DOHH2 (cell line): ENCODE measurements around the gene SLC30A4.

Experiments
- CTCF ChIP-seq: fragments of 200-600 bp; sonication (generic); IDR thresholded peaks from one replicate; pipeline ENCODE4 v1.5.1; 2014; ENCODE audit warnings: antibody characterized with exemption, mild to moderate bottlenecking, low read depth, low read length; ENCODE audit not compliant: poor library complexity, severe bottlenecking
- EZH2phosphoT487 ChIP-seq: fragments of 200-600 bp; sonication (generic); IDR thresholded peaks from 2 replicates; pipeline ENCODE4 v1.6.1; 2017; ENCODE audit warnings: borderline replicate concordance, mild to moderate bottlenecking, antibody characterized with exemption, low read length, moderate library complexity, mixed read lengths

DNA sequence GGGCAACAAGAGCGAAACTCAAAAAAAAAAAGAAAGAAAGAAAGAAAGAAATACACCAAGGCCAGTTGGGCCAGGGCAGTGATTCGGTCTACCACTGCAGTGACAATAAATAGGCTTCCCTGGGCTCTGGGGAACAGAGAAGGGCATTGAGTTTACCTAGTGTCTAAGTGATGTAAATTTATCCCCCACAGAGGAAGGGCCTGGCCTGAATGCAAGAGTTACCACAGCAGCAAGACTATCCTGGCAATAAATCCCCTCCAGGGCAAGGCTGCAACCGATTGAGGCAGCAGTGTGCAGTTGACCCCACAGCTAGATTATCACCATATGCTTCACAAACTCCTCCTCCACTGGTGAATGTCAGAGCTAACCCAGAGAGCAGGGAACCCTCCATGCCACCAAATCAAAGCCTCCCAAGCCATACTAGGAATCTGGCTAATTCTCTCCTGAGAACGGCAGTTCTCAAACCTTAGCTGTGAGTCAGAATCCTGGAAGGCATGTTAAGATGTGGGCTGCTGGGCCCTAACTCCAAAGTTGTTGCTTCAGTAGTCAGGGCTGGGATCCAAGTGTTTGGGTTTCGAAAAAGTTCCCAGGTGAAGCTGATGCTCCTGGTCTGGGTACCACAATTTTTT, 79.9 kb downstream of the SLC30A4 start:
- no peak for TF ChIP-seq CTCF
- TF ChIP-seq EZH2phosphoT487, result no peak
